ENCODE data around the gene FOXP4. TPM values are rescaled to one million over a fixed set of nuclear protein-coding genes. Genes with fewer than 3 reads are reported as not detected.

The FOXP4 gene
- total and polyA plus RNA-seq, 2 of the 13 experiments (the other 11 are each of a cell fraction or from before 2014, with no cell fraction given): 11.0 to 12.4 TPM

- TF ChIP-seq TMF1 (CRISPR knock-in tag; IDR thresholded peaks at IDR 0.05; ENCODE audit: low read depth) (no peak), SRSF9 (IDR thresholded peaks at IDR 0.05; ENCODE audit: borderline replicate concordance, insufficient read depth, low read depth, low read length, poor library complexity, severe bottlenecking) (no peak), SNAI1 (CRISPR knock-in tag; IDR thresholded peaks at IDR 0.05; ENCODE audit: borderline replicate concordance) (0 out of 2 replicates have a peak, but pooled peaks have one; percentile 43)
These were observed 56.2 kb downstream of the FOXP4 start (continued) for GRCh38 chr6:41602422-41602743.

- DNase-seq (ENCODE audit: low spot score) (peak; percentile 86), ATAC-seq (peak; percentile 68), FAIRE-seq (peak; percentile 92)
- Histone ChIP-seq H3K9ac (ENCODE audit: insufficient read depth, low read depth, low read length) (no peak overlapping the region), H3K4me1 (ENCODE audit: insufficient read depth, low read length) (peaks cover 7% of the 10 kb centered on the region), H3K79me2 (ENCODE audit: insufficient read depth, low read length) (no peaks in the 10 kb centered on the region), H3K36me3 (replicated peaks in 1 of 2; ENCODE audit: control insufficient read depth in 1 of 2, insufficient read depth in 2 of 2, low read length in 2 of 2) (peaks cover 6 to 12% of the 10 kb centered on the region in 2 experiments; a peak in 2 of 5 replicates), H3K4me3 (replicated peaks in 1 of 3; ENCODE audit: insufficient read depth in 1 of 3, low read depth in 2 of 3, low read length in 3 of 3) (no peak overlapping the region), H3K9me3 (ENCODE audit: low read length) (no peaks in the 10 kb centered on the region), H4K20me1 (ENCODE audit: insufficient read depth, low read length) (peaks cover 3% of the 10 kb centered on the region; the same call in 1 of the 2 replicates), H3K27ac (ENCODE audit: extremely low read length, insufficient read depth, low read length) (no peak overlapping the region), H3K27me3 (ENCODE audit: control insufficient read depth in 1 of 2, insufficient read depth in 2 of 2, low read length in 2 of 2) (peaks cover 3 to 12% of the 10 kb centered on the region in 2 experiments), H2AFZ (ENCODE audit: low read length) (no peak overlapping the region), H3K4me2 (ENCODE audit: low read depth, low read length) (peak overlapping the region; percentile 45)
- ChIA-PET CTCF (ENCODE audit: low intra/inter-chr PET ratio, low total read pairs) (interaction anchor here (0.8 to 6.3 kb wide), 5 partner anchors 11 to 234 kb away, joined by 3 to 113 read pairs (median 7); no protein-coding TSS in a partner anchor), POLR2A (interaction anchor here (1.4 to 1.6 kb wide), 3 partner anchors 79 to 175 kb away, joined by 3 read pairs; no protein-coding TSS in a partner anchor)
- intact Hi-C loops (cut with micrococcal nuclease; ENCODE audit: unreplicated experiment) (loop anchor here (1.0 to 5.0 kb wide), 2 partner anchors 79 to 174 kb away; partner anchors contain the start of gene FRS3), in situ Hi-C loops (cut with HindIII; ENCODE audit: extremely low pct_ligation_motif_present, low pct_unique_long_range_greater_than_20kb) (loop anchor here (5.0 kb wide), 1 partner anchor 79 kb away; no protein-coding TSS in a partner anchor)
- WGBS (ENCODE audit: low lambda C conversion rate): 4% methylated on average over 20 of the region's 20 CpGs
- TSS peak; percentile 28 for BruUV-seq (replicated peaks)
- no peak for TF ChIP-seq RELA (CRISPR knock-in tag; IDR thresholded peaks at IDR 0.05)
- no peak for TF ChIP-seq POGK (CRISPR knock-in tag; conservative IDR thresholded peaks at IDR 0.05)
- 0 out of 2 replicates have a peak, but pooled peaks have one; percentile 49 for TF ChIP-seq NCOA1 (CRISPR knock-in tag; IDR thresholded peaks at IDR 0.05)
- no peak for TF ChIP-seq YEATS4 (CRISPR knock-in tag; IDR thresholded peaks at IDR 0.05; ENCODE audit: borderline replicate concordance)
- peak; percentile 68; the same call in 1 of the 2 replicates for TF ChIP-seq MEIS1 (CRISPR knock-in tag; IDR thresholded peaks at IDR 0.05; ENCODE audit: borderline replicate concordance)
- peak; percentile 97; the same call in 1 of the 2 replicates for TF ChIP-seq CHD4 (IDR thresholded peaks at IDR 0.05; ENCODE audit: borderline replicate concordance, low read length)
- TF ChIP-seq CAMTA2 (CRISPR knock-in tag; IDR thresholded peaks at IDR 0.05; ENCODE audit: borderline replicate concordance): no peak
- TF ChIP-seq ZNF350 (CRISPR knock-in tag; IDR thresholded peaks at IDR 0.05; ENCODE audit: borderline replicate concordance, low read depth): no peak
- no peak for TF ChIP-seq ZNF513 (CRISPR knock-in tag; conservative IDR thresholded peaks at IDR 0.05)
- TF ChIP-seq ISL2 (CRISPR knock-in tag; IDR thresholded peaks at IDR 0.05): no peak
- TF ChIP-seq ZKSCAN1 (IDR thresholded peaks at IDR 0.05; ENCODE audit: low read length): no peak
- no peak for TF ChIP-seq ZNF546 (CRISPR knock-in tag; conservative IDR thresholded peaks at IDR 0.05)
- TF ChIP-seq NFATC3 (CRISPR knock-in tag; IDR thresholded peaks at IDR 0.05): no peak
- no peak for TF ChIP-seq ZNF710 (CRISPR knock-in tag; IDR thresholded peaks at IDR 0.05; ENCODE audit: borderline replicate concordance)
These were observed 56.9 kb downstream of the FOXP4 start for GRCh38 chr6:41602864-41603608.

All from HepG2 (cell line).